ENCODE data around the gene COQ6. TPM values are rescaled to one million over a fixed set of nuclear protein-coding genes. Genes with fewer than 3 reads are reported as not detected.

COQ6 gene
- total and polyA plus RNA-seq, 8 donors = 5.1 to 19.8 (median 7.0) TPM

- Histone ChIP-seq H3K9me3 (no peaks in the 10 kb centered on the region), H3K36me3 (peaks cover 0 to 30% (median 19%) of the 10 kb centered on the region in 3 donors), H3K4me1 (peaks cover 0 to 3% (median 0%) of the 10 kb centered on the region in 3 donors), H3K4me3 (no peak overlapping the region), H3K27ac (no peak overlapping the region), H3K27me3 (no peaks in the 10 kb centered on the region)
- no peak for TF ChIP-seq CTCF (IDR thresholded peaks at IDR 0.05)
- intact Hi-C loops (cut with DNase I) = no loop called here
- ATAC-seq (no peak), DNase-seq (no peak), FAIRE-seq (no peak)
- WGBS, 2 donors = 90 to 94% methylated on average over 1 of the region's 1 CpG
Observed at GRCh38 chr14:73953731-73954130, 3.6 kb downstream of the COQ6 start.

DNA sequence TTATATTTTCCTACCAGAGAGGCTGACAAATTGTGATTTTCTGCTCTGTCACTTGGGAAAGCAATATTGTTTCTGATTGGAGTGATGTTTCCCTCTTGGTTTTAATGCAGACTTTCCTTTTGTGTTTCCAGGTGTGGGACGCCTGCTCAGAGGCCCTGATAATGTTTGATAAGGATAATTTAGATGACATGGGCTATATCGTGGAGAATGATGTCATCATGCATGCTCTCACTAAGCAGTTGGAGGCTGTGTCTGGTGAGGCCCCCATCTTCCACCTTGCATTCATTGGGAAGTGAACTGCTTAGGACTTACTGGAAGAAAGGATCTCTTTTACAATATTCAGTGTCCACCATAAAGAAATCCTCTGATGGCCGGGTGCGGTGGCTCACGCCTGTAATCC is 5.6 kb downstream of the COQ6 start:
- no peaks in the 10 kb centered on the region for H3K4me1 ChIP-seq
- ATAC-seq = no peak
- 88 to 89% methylated on average over 5 of the region's 5 CpGs for WGBS, 2 donors
- no peak for TF ChIP-seq CTCF (IDR thresholded peaks at IDR 0.05)
- no peaks in the 10 kb centered on the region for H3K27me3 ChIP-seq
- no peak overlapping the region for H3K27ac ChIP-seq
- no peak for DNase-seq
- H3K9me3 ChIP-seq = no peaks in the 10 kb centered on the region
- H3K36me3 ChIP-seq = peaks cover 0 to 40% (median 28%) of the 10 kb centered on the region in 3 donors
- intact Hi-C loops (cut with DNase I) = no loop called here
- H3K4me3 ChIP-seq = no peak overlapping the region
- no peak for FAIRE-seq

DNA sequence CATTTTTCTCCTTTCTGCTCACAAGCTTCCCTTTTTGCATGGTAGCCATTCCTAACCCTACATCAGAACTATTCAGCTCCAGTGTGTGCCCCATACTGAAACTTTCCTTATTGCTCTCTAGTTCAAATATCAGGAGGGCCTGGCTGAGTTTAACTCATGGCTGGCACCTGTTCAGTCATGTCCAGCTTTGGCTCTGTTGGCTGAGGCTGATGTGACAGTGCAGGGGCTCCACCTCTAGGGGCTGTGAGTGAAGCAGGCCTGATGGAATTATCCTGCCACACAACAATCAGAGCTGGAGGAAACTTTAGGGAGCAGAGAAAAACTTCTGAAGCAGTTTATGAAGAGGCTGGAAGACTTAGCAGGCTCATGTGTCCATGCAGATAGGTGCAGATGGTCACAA is 8.5 kb downstream of the COQ6 start:
- H3K9me3 ChIP-seq = no peaks in the 10 kb centered on the region
- H3K4me1 ChIP-seq = no peaks in the 10 kb centered on the region
- no peak overlapping the region for H3K27ac ChIP-seq
- no peaks in the 10 kb centered on the region for H3K27me3 ChIP-seq
- DNase-seq = no peak
- no peak for FAIRE-seq
- TF ChIP-seq CTCF (IDR thresholded peaks at IDR 0.05) = no peak
- no peak overlapping the region for H3K4me3 ChIP-seq
- no peak for ATAC-seq
- intact Hi-C loops (cut with DNase I) = no loop called here
- H3K36me3 ChIP-seq = peaks cover 0 to 61% (median 33%) of the 10 kb centered on the region in 3 donors

- TF ChIP-seq CTCF (IDR thresholded peaks at IDR 0.05) = no peak
- WGBS, 2 donors = 93 to 96% methylated on average over 12 of the region's 12 CpGs
- no peak for DNase-seq
- Histone ChIP-seq H3K4me1 (no peaks in the 10 kb centered on the region), H3K27me3 (no peaks in the 10 kb centered on the region), H3K27ac (no peak overlapping the region), H3K36me3 (peaks cover 0 to 43% (median 22%) of the 10 kb centered on the region in 3 donors), H3K9me3 (no peaks in the 10 kb centered on the region), H3K4me3 (no peak overlapping the region)
- ATAC-seq = peak in 1 of 4 donors; percentile 24
- intact Hi-C loops (cut with DNase I) = no loop called here
- no peak for FAIRE-seq
Observed at GRCh38 chr14:73961192-73961591, 11.1 kb downstream of the COQ6 start.

DNA sequence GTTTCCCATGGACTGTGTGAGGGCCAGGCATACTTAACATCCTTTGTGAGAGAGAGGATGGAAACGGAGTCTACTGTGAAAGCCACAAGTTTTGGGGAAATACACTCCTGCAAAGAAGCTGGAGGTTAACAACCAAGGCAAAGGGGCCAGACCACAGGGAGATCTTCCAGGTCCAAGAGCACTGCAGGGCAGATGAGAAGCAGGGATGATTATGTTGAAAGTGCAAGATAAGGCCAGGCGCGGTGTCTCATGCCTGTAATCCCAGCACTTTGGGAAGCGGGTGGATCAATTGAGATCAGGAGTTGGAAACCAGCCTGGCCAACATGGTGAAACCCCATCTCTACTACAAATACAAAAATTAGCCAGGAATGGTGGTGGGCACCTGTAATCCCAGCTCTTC is 15.1 kb downstream of the COQ6 start:
- DNase-seq = no peak
- intact Hi-C loops (cut with DNase I) = no loop called here
- H3K4me3 ChIP-seq = no peak overlapping the region
- peaks cover 0 to 35% (median 8%) of the 10 kb centered on the region in 3 donors for H3K36me3 ChIP-seq
- TF ChIP-seq CTCF (IDR thresholded peaks at IDR 0.05) = no peak
- FAIRE-seq = no peak
- H3K27ac ChIP-seq = no peak overlapping the region
- no peaks in the 10 kb centered on the region for H3K9me3 ChIP-seq
- ATAC-seq = no peak
- H3K4me1 ChIP-seq = no peaks in the 10 kb centered on the region
- 94 to 98% methylated on average over 4 of the region's 4 CpGs for WGBS, 2 donors
- no peaks in the 10 kb centered on the region for H3K27me3 ChIP-seq
